Stomach smooth muscle (tissue), 2 donors: ENCODE results near the gene DNAH9.

Experiments
- H3K27ac ChIP-seq: one replicate; pipeline ENCODE4 v1.7.0; 2013; ENCODE audit warnings: mild to moderate bottlenecking, low read length, inconsistent platforms
- H3K27me3 ChIP-seq, 2 donors: one replicate each; pipeline ENCODE4 v1.7.0; 2013; ENCODE audit warnings: low read length in 2 of 2; ENCODE audit not compliant: insufficient read depth in 2 of 2, control insufficient read depth in 1 of 2
- H3K36me3 ChIP-seq, 2 donors: one replicate each; pipeline ENCODE4 v1.7.0; 2013; ENCODE audit warnings: low read length in 2 of 2; ENCODE audit not compliant: control insufficient read depth in 2 of 2, insufficient read depth in 2 of 2
- H3K4me1 ChIP-seq: one replicate; pipeline ENCODE4 v1.7.0; 2013; ENCODE audit warnings: low read length; ENCODE audit not compliant: control insufficient read depth, insufficient read depth
- H3K4me3 ChIP-seq, 2 donors: one replicate each; pipeline ENCODE4 v1.7.0; 2013; ENCODE audit warnings: low read length in 2 of 2
- H3K9ac ChIP-seq, 2 donors: one replicate each; pipeline ENCODE4 v1.7.0; 2013; ENCODE audit warnings: low read length in 2 of 2, mild to moderate bottlenecking in 1 of 2
- H3K9me3 ChIP-seq, 2 donors: one replicate each; pipeline ENCODE4 v1.7.0; 2013; ENCODE audit warnings: low read length in 2 of 2; ENCODE audit not compliant: control insufficient read depth in 2 of 2
- donor health status: healthy.
- donor health status: Pancreatic carcinoma.

DNAH9 gene

GRCh38 chr17:11610999-11611566, 12.8 kb downstream of the DNAH9 start:
- Histone ChIP-seq H3K4me1 (peaks cover 5% of the 10 kb centered on the region), H3K27ac (no peak overlapping the region), H3K9me3 (no peaks in the 10 kb centered on the region)

GRCh38 chr17:11612956-11613355, 14.7 kb downstream of the DNAH9 start:
- H3K27me3 ChIP-seq: peaks cover 0 to 4% of the 10 kb centered on the region in 2 donors
- peaks cover 5% of the 10 kb centered on the region for H3K4me1 ChIP-seq
- H3K36me3 ChIP-seq: no peaks in the 10 kb centered on the region
- H3K27ac ChIP-seq: no peak overlapping the region
- no peaks in the 10 kb centered on the region for H3K9me3 ChIP-seq
- no peak overlapping the region for H3K4me3 ChIP-seq
- H3K9ac ChIP-seq: no peak overlapping the region

More at GRCh38 chr17:11610999-11611566, 12.8 kb downstream of the DNAH9 start:
- H3K27me3 ChIP-seq: peaks cover 0 to 4% of the 10 kb centered on the region in 2 donors
- no peak overlapping the region for H3K9ac ChIP-seq
- no peak overlapping the region for H3K4me3 ChIP-seq
- H3K36me3 ChIP-seq: no peaks in the 10 kb centered on the region

DNA sequence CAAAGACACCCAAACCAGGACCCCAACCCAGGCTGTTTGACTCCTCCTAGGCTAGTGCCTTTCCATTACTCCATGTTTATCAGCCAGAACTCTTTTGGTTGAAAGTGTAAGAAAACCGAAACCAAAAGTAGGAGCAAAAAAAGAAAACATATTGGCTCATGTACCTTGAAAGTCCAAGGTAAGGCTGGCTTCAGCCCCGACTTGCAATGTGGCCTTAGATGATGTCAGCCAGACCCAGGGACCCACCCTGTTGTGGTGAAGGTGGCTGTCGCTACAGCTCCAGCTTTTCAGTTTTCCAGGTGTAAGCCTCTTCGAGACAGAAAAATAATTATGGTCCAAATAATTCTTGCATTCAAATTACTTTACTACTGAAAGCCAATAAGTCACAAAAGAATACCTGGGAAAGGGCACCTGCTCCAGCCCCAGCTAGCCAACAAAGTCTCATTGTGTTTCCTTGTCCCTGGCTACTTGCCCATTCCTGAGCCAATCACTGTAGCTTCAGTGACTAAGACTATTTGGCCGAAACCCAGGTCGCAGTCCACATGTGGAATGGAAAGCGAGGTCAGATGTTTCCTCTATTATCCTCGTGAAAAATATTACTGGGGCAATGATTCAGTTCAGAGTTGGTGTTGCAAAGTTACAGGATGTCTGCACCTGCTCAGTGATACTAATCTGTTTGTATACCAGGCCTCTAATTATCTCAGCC, 20.7 kb downstream of the DNAH9 start:
- Histone ChIP-seq H3K9me3 (no peaks in the 10 kb centered on the region), H3K4me3 (no peak overlapping the region), H3K27me3 (no peaks in the 10 kb centered on the region), H3K4me1 (no peaks in the 10 kb centered on the region), H3K27ac (no peak overlapping the region), H3K9ac (no peak overlapping the region), H3K36me3 (no peaks in the 10 kb centered on the region)

GRCh38 chr17:11622492-11622891, 24.2 kb downstream of the DNAH9 start:
- no peaks in the 10 kb centered on the region for H3K9me3 ChIP-seq
- H3K27ac ChIP-seq: no peak overlapping the region
- H3K27me3 ChIP-seq: no peaks in the 10 kb centered on the region
- no peak overlapping the region for H3K4me3 ChIP-seq
- no peaks in the 10 kb centered on the region for H3K36me3 ChIP-seq
- no peak overlapping the region for H3K9ac ChIP-seq
- H3K4me1 ChIP-seq: no peaks in the 10 kb centered on the region

DNA sequence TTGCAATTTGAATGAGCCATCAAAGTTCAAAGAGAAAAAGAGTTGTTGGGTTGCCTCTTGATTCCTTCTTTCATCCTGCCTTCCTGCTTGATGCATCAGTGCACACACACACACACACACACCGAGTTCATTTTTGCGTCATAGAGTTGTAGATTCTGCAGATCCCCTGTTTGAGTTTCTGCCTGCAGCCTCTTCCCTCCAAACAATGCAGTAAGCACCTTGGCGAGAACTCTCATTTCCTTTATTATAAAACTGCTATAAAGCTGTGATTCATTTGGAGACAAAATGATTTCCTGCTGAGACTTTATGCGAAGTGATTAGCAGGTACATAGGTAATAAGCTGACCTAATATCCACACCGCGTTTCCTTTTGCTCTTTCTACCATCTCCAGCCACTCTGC, 26.7 kb downstream of the DNAH9 start:
- Histone ChIP-seq H3K9ac (no peak overlapping the region), H3K27me3 (peaks cover 0 to 4% of the 10 kb centered on the region in 2 donors), H3K36me3 (no peaks in the 10 kb centered on the region), H3K27ac (no peak overlapping the region), H3K4me3 (no peak overlapping the region), H3K4me1 (no peaks in the 10 kb centered on the region), H3K9me3 (no peaks in the 10 kb centered on the region)

- H3K27me3 ChIP-seq: peaks cover 0 to 4% of the 10 kb centered on the region in 2 donors
- no peaks in the 10 kb centered on the region for H3K9me3 ChIP-seq
- H3K9ac ChIP-seq: no peak overlapping the region
- H3K36me3 ChIP-seq: no peaks in the 10 kb centered on the region
- H3K27ac ChIP-seq: no peak overlapping the region
- no peaks in the 10 kb centered on the region for H3K4me1 ChIP-seq
- no peak overlapping the region for H3K4me3 ChIP-seq
Observed at GRCh38 chr17:11625878-11626277, 27.6 kb downstream of the DNAH9 start.

GRCh38 chr17:11627301-11627940, 29.2 kb downstream of the DNAH9 start:
- no peaks in the 10 kb centered on the region for H3K4me1 ChIP-seq
- H3K9me3 ChIP-seq: no peaks in the 10 kb centered on the region
- no peak overlapping the region for H3K27ac ChIP-seq
- peaks cover 0 to 4% of the 10 kb centered on the region in 2 donors for H3K27me3 ChIP-seq
- H3K4me3 ChIP-seq: no peak overlapping the region
- no peak overlapping the region for H3K9ac ChIP-seq
- H3K36me3 ChIP-seq: no peaks in the 10 kb centered on the region

DNA sequence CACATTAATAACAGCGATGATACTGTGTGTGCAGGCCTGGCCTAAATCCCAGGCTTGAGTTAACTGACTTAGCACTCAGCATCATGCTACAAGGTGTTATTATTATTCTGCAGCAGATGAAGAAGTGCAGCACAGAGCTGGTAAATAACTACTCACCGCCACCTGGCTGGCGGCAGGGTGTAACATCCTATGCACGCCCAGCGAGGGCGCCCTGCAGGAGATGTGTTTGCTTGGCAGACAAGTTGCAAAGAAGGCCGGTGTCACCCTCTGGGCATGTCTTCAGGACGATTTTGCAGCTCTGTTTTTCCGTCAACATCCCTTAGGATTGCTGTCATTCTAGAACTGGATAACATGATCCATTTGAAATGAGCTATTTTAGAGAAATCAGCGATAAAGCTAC, 30.1 kb downstream of the DNAH9 start:
- no peak overlapping the region for H3K27ac ChIP-seq
- peaks cover 0 to 4% of the 10 kb centered on the region in 2 donors for H3K27me3 ChIP-seq
- H3K4me3 ChIP-seq: no peak overlapping the region
- no peaks in the 10 kb centered on the region for H3K4me1 ChIP-seq
- H3K9me3 ChIP-seq: peaks cover 0 to 4% of the 10 kb centered on the region in 2 donors
- no peak overlapping the region for H3K9ac ChIP-seq
- no peaks in the 10 kb centered on the region for H3K36me3 ChIP-seq

DNA sequence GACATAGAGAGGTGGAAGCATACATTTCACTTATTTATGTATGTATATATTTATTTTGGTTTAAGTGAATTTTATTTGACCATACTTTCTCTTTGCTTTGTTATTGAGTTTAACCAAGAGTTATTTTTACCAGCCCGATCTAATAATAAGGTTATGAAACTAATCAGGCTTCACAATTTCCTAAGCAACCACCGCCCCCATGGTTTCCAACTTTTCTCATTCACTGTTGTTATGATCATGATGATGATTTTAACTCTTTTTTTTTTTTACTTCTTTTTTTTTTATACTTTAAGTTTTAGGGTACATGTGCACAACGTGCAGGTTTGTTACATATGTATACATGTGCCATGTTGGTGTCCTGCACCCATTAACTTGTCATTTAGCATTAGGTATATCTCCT, 30.6 kb downstream of the DNAH9 start:
- H3K36me3 ChIP-seq: no peaks in the 10 kb centered on the region
- H3K9ac ChIP-seq: no peak overlapping the region
- peaks cover 0 to 4% of the 10 kb centered on the region in 2 donors for H3K9me3 ChIP-seq
- no peak overlapping the region for H3K27ac ChIP-seq
- no peaks in the 10 kb centered on the region for H3K4me1 ChIP-seq
- H3K27me3 ChIP-seq: peaks cover 0 to 4% of the 10 kb centered on the region in 2 donors
- no peak overlapping the region for H3K4me3 ChIP-seq

- Histone ChIP-seq H3K9ac (no peak overlapping the region), H3K4me1 (no peaks in the 10 kb centered on the region), H3K9me3 (peaks cover 0 to 4% of the 10 kb centered on the region in 2 donors), H3K27me3 (peaks cover 0 to 2% of the 10 kb centered on the region in 2 donors), H3K4me3 (no peak overlapping the region), H3K36me3 (no peaks in the 10 kb centered on the region), H3K27ac (no peak overlapping the region)
Observed at GRCh38 chr17:11636771-11637170, 38.5 kb downstream of the DNAH9 start.

DNA sequence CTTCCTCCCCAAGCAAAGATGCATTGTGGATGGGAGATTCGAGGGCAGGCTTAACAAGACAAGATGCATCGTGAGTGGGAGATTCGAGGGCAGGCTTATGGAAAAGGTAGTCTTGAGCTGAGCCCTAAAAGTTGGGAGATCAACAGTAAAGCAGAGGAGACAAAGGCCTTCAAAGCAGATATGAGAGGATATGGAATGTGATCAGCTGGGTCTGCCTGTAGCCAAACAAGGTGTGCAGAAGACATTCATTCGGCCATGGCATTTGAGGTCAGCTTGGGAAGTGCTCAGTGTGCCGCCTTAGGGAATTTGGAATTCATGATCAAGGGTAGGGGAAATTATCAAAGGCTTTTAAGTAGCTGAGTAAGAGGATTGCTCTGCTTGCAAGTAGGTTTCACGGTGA, 39.5 kb downstream of the DNAH9 start:
- Histone ChIP-seq H3K4me3 (no peak overlapping the region), H3K27ac (no peak overlapping the region), H3K27me3 (peaks cover 0 to 2% of the 10 kb centered on the region in 2 donors), H3K36me3 (no peaks in the 10 kb centered on the region), H3K9ac (no peak overlapping the region), H3K4me1 (no peaks in the 10 kb centered on the region), H3K9me3 (peaks cover 0 to 4% of the 10 kb centered on the region in 2 donors)
